Colonic mucosa (tissue), 4 donors: Measurements from ENCODE around the gene DDRGK1. TPM values are rescaled to one million over a fixed set of nuclear protein-coding genes. Genes with fewer than 3 reads are reported as not detected.
A peak's percentile ranks its signal among the peaks of the same experiment; 100 is the strongest.

Source experiments
- DNase-seq: peaks from one replicate; pipeline ENCODE4 v3.0.0-alpha.2; 2020
- H3K27ac ChIP-seq: fragments of 200-600 bp; one replicate; pipeline ENCODE4 v1.8.0; 2021
- H3K27me3 ChIP-seq: fragments of 200-600 bp; one replicate; pipeline ENCODE4 v1.8.0; 2021
- H3K36me3 ChIP-seq: fragments of 200-600 bp; one replicate; pipeline ENCODE4 v1.8.0; 2021
- H3K4me1 ChIP-seq: fragments of 200-600 bp; one replicate; pipeline ENCODE4 v1.8.0; 2021; ENCODE audit warnings: mild to moderate bottlenecking
- H3K4me3 ChIP-seq: fragments of 200-600 bp; one replicate; pipeline ENCODE4 v1.8.0; 2021
- H3K9ac ChIP-seq, 2 donors: one replicate each; pipeline ENCODE4 v1.7.0; 2013; ENCODE audit warnings: control low read depth in 2 of 2, low read depth in 2 of 2, low read length in 2 of 2
- H3K9me3 ChIP-seq: fragments of 200-600 bp; one replicate; pipeline ENCODE4 v1.8.0; 2021
- CTCF ChIP-seq: fragments of 200-600 bp; IDR thresholded peaks from one replicate; pipeline ENCODE4 v1.8.0; 2022; ENCODE audit warnings: antibody characterized with exemption, mild to moderate bottlenecking
- intact Hi-C: fragments of 100-400 bp; cut with DNase I; formaldehyde crosslinking; loops from one replicate; pipeline ENCODE4 v1.14.1; 2022
- total RNA-seq, 2 donors: library from RNA; stranded (reverse); fragmentation: NEBNext Ultra II Directional in 1 of 2; extraction: Animal tissue kit (Norgen Biotek cat#: 25700) in 1 of 2; gene quantifications; one replicate each; pipeline ENCODE4 v1.2.1, GENCODE V29; 2021
- donor health status: healthy.
- donor health status: DM: no; HTN: no; CAD: no.
- donor health status: DM: no; HTN: no; CAD: no.

DDRGK1 gene
- total RNA-seq, 2 donors from 2014 or later = 57.8 to 88.6 TPM

GRCh38 chr20:3166338-3166912, 38.1 kb downstream of the DDRGK1 start:
- H3K27me3 ChIP-seq = no peaks in the 10 kb centered on the region

DNA sequence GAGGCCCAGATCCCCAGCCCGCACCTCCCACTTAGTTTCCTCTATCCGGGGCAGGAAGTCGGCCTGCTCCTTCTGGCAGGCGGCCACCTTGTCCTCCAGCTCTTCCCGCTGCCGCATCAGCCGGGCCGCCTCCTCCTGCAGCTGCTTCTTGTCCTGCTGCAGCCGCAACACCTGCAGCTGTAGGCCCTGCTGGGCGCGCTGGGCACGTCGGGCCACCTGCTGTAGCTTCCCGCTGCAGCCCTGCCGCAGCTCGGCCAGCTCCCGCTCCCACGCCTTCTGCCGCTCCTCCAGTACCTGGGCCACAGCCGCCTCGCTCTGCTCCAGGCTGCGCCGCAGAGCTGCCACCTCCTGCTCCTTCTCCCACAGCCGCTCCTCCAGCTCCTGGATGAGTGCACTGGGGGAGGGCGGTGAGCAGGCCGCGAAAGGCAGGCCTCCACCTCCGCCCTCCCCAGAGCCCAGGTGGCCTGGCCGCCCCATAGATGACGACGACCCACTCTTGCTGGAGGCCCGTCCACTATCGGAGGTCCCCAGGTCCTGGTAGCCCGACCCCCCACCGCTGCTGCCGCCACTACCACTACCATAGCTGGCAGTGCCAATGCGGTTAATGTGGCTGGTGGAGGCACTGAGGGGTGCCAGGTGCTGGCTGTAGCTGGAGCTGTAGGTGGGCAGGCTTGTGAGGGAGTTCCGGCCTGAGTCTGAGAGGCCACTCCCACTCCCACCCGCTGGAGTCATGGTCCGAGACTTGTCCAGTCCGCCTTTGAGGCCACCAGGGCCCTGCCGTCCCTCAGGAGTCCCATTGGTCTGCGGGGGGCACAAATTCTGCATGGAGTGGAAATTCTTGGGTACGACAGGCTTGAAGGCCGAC, 38.8 kb downstream of the DDRGK1 start:
- H3K27ac ChIP-seq = no peak overlapping the region
- no peaks in the 10 kb centered on the region for H3K27me3 ChIP-seq
- H3K36me3 ChIP-seq = no peaks in the 10 kb centered on the region
- intact Hi-C loops = no loop called here
- no peak overlapping the region for H3K4me3 ChIP-seq
- peak overlapping the region in 1 of 2 donors; percentile 12 for H3K9ac ChIP-seq
- no peak for DNase-seq
- no peaks in the 10 kb centered on the region for H3K9me3 ChIP-seq
- TF ChIP-seq CTCF = no peak
- H3K4me1 ChIP-seq = no peaks in the 10 kb centered on the region

More at GRCh38 chr20:3166338-3166912, 38.1 kb downstream of the DDRGK1 start:
- H3K4me1 ChIP-seq = no peaks in the 10 kb centered on the region
- TF ChIP-seq CTCF = no peak
- intact Hi-C loops = no loop called here
- no peak overlapping the region for H3K4me3 ChIP-seq
- no peak overlapping the region for H3K9ac ChIP-seq
- no peaks in the 10 kb centered on the region for H3K36me3 ChIP-seq
- DNase-seq = no peak
- no peaks in the 10 kb centered on the region for H3K9me3 ChIP-seq
- H3K27ac ChIP-seq = no peak overlapping the region

- no peak overlapping the region for H3K9ac ChIP-seq
- no peaks in the 10 kb centered on the region for H3K36me3 ChIP-seq
- no peak for DNase-seq
- TF ChIP-seq CTCF = no peak
- no peak overlapping the region for H3K27ac ChIP-seq
- no peaks in the 10 kb centered on the region for H3K4me1 ChIP-seq
- intact Hi-C loops = loop anchor here (5.0 kb wide), 1 partner anchor 42 kb away; the partner anchor contains the start of gene ITPA
- H3K27me3 ChIP-seq = no peaks in the 10 kb centered on the region
- H3K9me3 ChIP-seq = no peaks in the 10 kb centered on the region
- no peak overlapping the region for H3K4me3 ChIP-seq
Measured at GRCh38 chr20:3164763-3165410, 39.6 kb downstream of the DDRGK1 start.

DNA sequence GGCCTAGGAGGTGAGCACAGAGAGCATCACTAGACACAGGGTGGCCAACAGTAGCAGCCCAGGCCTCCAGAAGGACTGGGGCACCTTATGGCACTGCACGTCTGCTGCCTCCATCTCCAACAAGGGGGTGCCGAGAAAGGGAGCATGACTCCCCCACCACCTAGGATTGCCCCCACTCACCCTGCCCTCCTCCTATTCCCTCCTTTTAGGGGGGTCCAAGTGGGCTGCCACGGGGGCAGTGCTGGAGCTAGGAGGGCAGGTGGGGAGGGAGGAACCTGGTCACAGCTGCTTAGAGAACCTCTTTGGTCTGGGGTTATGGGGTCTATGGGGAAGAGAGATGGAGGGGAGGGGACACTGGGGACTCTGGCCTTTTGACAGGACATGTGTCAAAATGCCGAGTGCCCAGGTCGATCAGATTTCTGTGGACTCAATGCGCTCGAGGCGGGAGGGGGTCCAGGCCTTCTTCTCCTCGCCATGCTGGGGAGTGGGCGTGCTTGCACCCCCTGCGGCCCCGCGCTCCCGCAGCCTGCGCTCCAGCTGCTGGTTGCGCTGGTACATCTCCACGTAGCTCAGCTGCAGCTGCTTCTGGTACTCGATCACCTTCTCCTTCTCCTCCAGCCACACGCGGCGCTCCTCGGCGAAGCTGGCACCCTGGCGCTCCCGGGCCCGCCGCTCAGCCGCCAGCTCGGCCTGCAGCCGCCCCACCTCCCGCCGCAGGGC, 40.3 kb downstream of the DDRGK1 start:
- DNase-seq = no peak
- Histone ChIP-seq H3K9me3 (no peaks in the 10 kb centered on the region), H3K4me3 (no peak overlapping the region), H3K27ac (no peak overlapping the region), H3K9ac (no peak overlapping the region), H3K27me3 (no peaks in the 10 kb centered on the region), H3K36me3 (no peaks in the 10 kb centered on the region), H3K4me1 (no peaks in the 10 kb centered on the region)
- no peak for TF ChIP-seq CTCF
- intact Hi-C loops = loop anchor here (5.0 kb wide), 1 partner anchor 43 kb away; the partner anchor contains the start of gene ITPA
